ENCODE results near the gene MT1B.
"Not testable (repeated sequence)": the region's sequence is repeated elsewhere in the genome, so short reads cannot be mapped to it uniquely, and the experiment has no call there.

DNA sequence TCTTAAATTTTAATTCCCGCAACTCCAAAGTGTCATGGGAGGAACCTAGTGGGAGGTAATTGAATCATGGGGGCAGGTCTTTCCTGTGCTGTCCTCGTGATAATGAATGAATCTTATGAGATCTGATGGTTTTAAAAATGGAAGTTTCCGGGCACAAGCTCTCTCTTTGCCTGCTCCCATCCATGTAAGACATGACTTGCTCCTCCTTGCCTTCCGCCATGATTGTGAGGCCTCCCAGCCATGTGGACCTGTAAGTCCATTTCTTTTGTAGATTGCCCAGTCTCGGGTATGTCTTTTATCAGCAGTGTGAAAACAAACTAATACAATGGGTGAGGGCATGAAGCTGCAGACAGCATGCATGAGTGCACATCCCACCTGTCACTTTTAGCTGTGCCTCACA lies 28.5 kb upstream of the MT1B start:
- TF ChIP-seq, protein P1, sequence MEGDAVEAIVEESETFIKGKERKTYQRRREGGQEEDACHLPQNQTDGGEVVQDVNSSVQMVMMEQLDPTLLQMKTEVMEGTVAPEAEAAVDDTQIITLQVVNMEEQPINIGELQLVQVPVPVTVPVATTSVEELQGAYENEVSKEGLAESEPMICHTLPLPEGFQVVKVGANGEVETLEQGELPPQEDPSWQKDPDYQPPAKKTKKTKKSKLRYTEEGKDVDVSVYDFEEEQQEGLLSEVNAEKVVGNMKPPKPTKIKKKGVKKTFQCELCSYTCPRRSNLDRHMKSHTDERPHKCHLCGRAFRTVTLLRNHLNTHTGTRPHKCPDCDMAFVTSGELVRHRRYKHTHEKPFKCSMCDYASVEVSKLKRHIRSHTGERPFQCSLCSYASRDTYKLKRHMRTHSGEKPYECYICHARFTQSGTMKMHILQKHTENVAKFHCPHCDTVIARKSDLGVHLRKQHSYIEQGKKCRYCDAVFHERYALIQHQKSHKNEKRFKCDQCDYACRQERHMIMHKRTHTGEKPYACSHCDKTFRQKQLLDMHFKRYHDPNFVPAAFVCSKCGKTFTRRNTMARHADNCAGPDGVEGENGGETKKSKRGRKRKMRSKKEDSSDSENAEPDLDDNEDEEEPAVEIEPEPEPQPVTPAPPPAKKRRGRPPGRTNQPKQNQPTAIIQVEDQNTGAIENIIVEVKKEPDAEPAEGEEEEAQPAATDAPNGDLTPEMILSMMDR (IDR thresholded peaks at IDR 0.05): not testable (repeated sequence)
- not testable (repeated sequence) for TF ChIP-seq EP300, POLR2A, POLR2AphosphoS5 (IDR thresholded peaks at IDR 0.05)

All from sigmoid colon (tissue), 4 donors.